ENCODE measurements around the gene STX2.

The STX2 gene

GRCh38 chr12:130839770-130840404 lies 837 bp upstream of the STX2 start:
- DNase-seq (ENCODE audit: low read depth) = no peak
- peak overlapping the region; percentile 83 for H3K4me3 ChIP-seq (ENCODE audit: low read depth, low read length)
- TF ChIP-seq, protein P1, sequence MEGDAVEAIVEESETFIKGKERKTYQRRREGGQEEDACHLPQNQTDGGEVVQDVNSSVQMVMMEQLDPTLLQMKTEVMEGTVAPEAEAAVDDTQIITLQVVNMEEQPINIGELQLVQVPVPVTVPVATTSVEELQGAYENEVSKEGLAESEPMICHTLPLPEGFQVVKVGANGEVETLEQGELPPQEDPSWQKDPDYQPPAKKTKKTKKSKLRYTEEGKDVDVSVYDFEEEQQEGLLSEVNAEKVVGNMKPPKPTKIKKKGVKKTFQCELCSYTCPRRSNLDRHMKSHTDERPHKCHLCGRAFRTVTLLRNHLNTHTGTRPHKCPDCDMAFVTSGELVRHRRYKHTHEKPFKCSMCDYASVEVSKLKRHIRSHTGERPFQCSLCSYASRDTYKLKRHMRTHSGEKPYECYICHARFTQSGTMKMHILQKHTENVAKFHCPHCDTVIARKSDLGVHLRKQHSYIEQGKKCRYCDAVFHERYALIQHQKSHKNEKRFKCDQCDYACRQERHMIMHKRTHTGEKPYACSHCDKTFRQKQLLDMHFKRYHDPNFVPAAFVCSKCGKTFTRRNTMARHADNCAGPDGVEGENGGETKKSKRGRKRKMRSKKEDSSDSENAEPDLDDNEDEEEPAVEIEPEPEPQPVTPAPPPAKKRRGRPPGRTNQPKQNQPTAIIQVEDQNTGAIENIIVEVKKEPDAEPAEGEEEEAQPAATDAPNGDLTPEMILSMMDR (IDR thresholded peaks at IDR 0.05; ENCODE audit: low read depth, low read length, missing control alignments) = no peak
- in situ Hi-C loops (cut with HindIII; ENCODE audit: low sequenced_read_pairs) = no loop called here

GRCh38 chr12:130838284-130838950 lies 633 bp downstream of the STX2 start:
- DNase-seq (ENCODE audit: low read depth) = no peak
- in situ Hi-C loops (cut with HindIII; ENCODE audit: low sequenced_read_pairs) = no loop called here
- TF ChIP-seq, protein P1 (IDR thresholded peaks at IDR 0.05; ENCODE audit: low read depth, low read length, missing control alignments) = no peak
- H3K4me3 ChIP-seq (ENCODE audit: low read depth, low read length) = peak overlapping the region; percentile 83

DNA sequence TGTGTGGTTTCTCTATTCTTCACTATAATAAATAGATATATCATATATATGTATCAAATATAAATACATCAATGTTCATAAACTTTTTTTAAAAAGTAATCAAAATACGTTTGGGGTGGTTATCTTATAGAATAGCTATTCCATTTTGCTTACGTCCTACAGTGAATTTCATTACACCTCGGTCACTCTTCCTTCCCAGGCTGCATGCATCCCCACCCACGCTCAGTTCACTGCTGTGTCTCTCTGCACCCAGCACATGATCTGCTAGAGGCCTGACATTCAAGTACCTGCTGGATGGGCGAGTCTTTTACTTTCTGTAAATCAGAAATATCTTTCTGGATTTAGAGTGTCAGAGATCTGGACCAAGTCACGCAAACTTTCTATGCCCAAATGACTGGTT lies 3.6 kb downstream of the STX2 start:
- no peak overlapping the region for H3K4me3 ChIP-seq (ENCODE audit: low read depth, low read length)
- TF ChIP-seq, protein P1 (IDR thresholded peaks at IDR 0.05; ENCODE audit: low read depth, low read length, missing control alignments) = no peak
- DNase-seq (ENCODE audit: low read depth) = no peak
- in situ Hi-C loops (cut with HindIII; ENCODE audit: low sequenced_read_pairs) = no loop called here

GRCh38 chr12:130835011-130835410 lies 4.0 kb downstream of the STX2 start:
- TF ChIP-seq, protein P1 (IDR thresholded peaks at IDR 0.05; ENCODE audit: low read depth, low read length, missing control alignments) = no peak
- in situ Hi-C loops (cut with HindIII; ENCODE audit: low sequenced_read_pairs) = no loop called here
- no peak overlapping the region for H3K4me3 ChIP-seq (ENCODE audit: low read depth, low read length)
- no peak for DNase-seq (ENCODE audit: low read depth)

- TF ChIP-seq, protein P1 (IDR thresholded peaks at IDR 0.05; ENCODE audit: low read depth, low read length, missing control alignments) = no peak
- in situ Hi-C loops (cut with HindIII; ENCODE audit: low sequenced_read_pairs) = no loop called here
- no peak overlapping the region for H3K4me3 ChIP-seq (ENCODE audit: low read depth, low read length)
- DNase-seq (ENCODE audit: low read depth) = no peak
These were observed 6.4 kb downstream of the STX2 start for GRCh38 chr12:130832561-130833209.

- DNase-seq (ENCODE audit: low read depth) = no peak
- in situ Hi-C loops (cut with HindIII; ENCODE audit: low sequenced_read_pairs) = no loop called here
- no peak overlapping the region for H3K4me3 ChIP-seq (ENCODE audit: low read depth, low read length)
- TF ChIP-seq, protein P1 (IDR thresholded peaks at IDR 0.05; ENCODE audit: low read depth, low read length, missing control alignments) = no peak
These were observed 7.1 kb downstream of the STX2 start for GRCh38 chr12:130831876-130832405.
